HEK293 (cell line): Measurements from ENCODE around the gene COA8.
A peak's percentile ranks its signal among the peaks of the same experiment; 100 is the strongest.

Experiments
- CTCF ChIA-PET: fragments of 350-600 bp; formaldehyde crosslinking; extraction: SDS; loops from one replicate; lab custom pipeline; 2021; ENCODE audit warnings: antibody characterized with exemption; lab: Yijun Ruan, JAX
- POLR2A ChIA-PET: fragments of 300-600 bp; formaldehyde crosslinking; extraction: SDS; loops from one replicate; lab custom pipeline; 2020; ENCODE audit warnings: antibody characterized with exemption, inconsistent platforms; lab: Yijun Ruan, JAX
- H3K27ac ChIP-seq: fragments of 200-500 bp; sonication (Bioruptor generic); 2 replicates; pipeline ENCODE4 v1.5.1; 2014; ENCODE audit warnings: low read depth, low read length, control low read depth, inconsistent platforms; ENCODE audit errors: extremely low read depth
- H3K36me3 ChIP-seq, 2 experiments: fragments of 200-500 bp in 1 of 2; sonication (Bioruptor generic) in 1 of 2; 1 replicate in 1 of 2; 2 replicates in 1 of 2; pipeline ENCODE4 v1.5.1; 2014 to 2017; ENCODE audit warnings: inconsistent platforms in 2 of 2, low read length in 2 of 2; ENCODE audit not compliant: control insufficient read depth in 2 of 2, insufficient read depth in 1 of 2
- H3K4me1 ChIP-seq: fragments of 200-500 bp; sonication (Bioruptor generic); 2 replicates; pipeline ENCODE4 v1.5.1; 2014; ENCODE audit warnings: mild to moderate bottlenecking, low read length, inconsistent platforms; ENCODE audit not compliant: control insufficient read depth, insufficient read depth
- H3K4me3 ChIP-seq: 2 replicates; pipeline ENCODE4 v1.5.1; 2011; ENCODE audit warnings: low read depth, mild to moderate bottlenecking, control low read depth, low read length, moderate library complexity
- H3K9me3 ChIP-seq: fragments of 200-500 bp; sonication (Bioruptor generic); 2 replicates; pipeline ENCODE4 v1.5.1; 2014; ENCODE audit warnings: low read depth, low read length, inconsistent platforms; ENCODE audit not compliant: control insufficient read depth, insufficient read depth
- EGR2 ChIP-seq: fragments of 450-650 bp; formaldehyde crosslinking; IDR thresholded peaks from 2 replicates; pipeline ENCODE4 v1.5.1; 2016; ENCODE audit warnings: low read depth, missing biosample characterization, missing genetic modification characterization
- GLIS2 ChIP-seq: fragments of 450-650 bp; formaldehyde crosslinking; IDR thresholded peaks from 2 replicates; pipeline ENCODE4 v1.5.1; 2016; ENCODE audit warnings: missing biosample characterization, missing genetic modification characterization
- HIC1 ChIP-seq: fragments of 450-650 bp; formaldehyde crosslinking; IDR thresholded peaks from 2 replicates; pipeline ENCODE4 v1.5.1; 2016; ENCODE audit warnings: missing biosample characterization, missing genetic modification characterization
- KLF1 ChIP-seq: fragments of 450-650 bp; formaldehyde crosslinking; IDR thresholded peaks from 2 replicates; pipeline ENCODE4 v1.5.1; 2016; ENCODE audit warnings: missing biosample characterization, missing genetic modification characterization
- PRDM4 ChIP-seq: fragments of 450-650 bp; formaldehyde crosslinking; IDR thresholded peaks from 2 replicates; pipeline ENCODE4 v1.5.1; 2017; ENCODE audit warnings: missing biosample characterization, missing genetic modification characterization
- SP2 ChIP-seq: fragments of 450-650 bp; formaldehyde crosslinking; IDR thresholded peaks from 2 replicates; pipeline ENCODE4 v1.5.1; 2016; ENCODE audit warnings: missing biosample characterization, missing genetic modification characterization
- ZBTB8A ChIP-seq: fragments of 450-650 bp; formaldehyde crosslinking; IDR thresholded peaks from 2 replicates; pipeline ENCODE4 v1.5.1; 2016; ENCODE audit warnings: missing biosample characterization, missing genetic modification characterization
- ZFHX2 ChIP-seq: fragments of 450-650 bp; formaldehyde crosslinking; conservative IDR thresholded peaks from 2 replicates; pipeline ENCODE4 v1.5.1; 2016; ENCODE audit warnings: missing biosample characterization, missing genetic modification characterization
- ZFP3 ChIP-seq: fragments of 450-650 bp; formaldehyde crosslinking; IDR thresholded peaks from 2 replicates; pipeline ENCODE4 v1.5.1; 2016; ENCODE audit warnings: low read depth, missing biosample characterization, missing genetic modification characterization
- ZNF121 ChIP-seq: fragments of 450-650 bp; formaldehyde crosslinking; IDR thresholded peaks from 2 replicates; pipeline ENCODE4 v1.5.1; 2016; ENCODE audit warnings: missing biosample characterization, missing genetic modification characterization
- ZNF26 ChIP-seq: fragments of 450-650 bp; formaldehyde crosslinking; IDR thresholded peaks from 2 replicates; pipeline ENCODE4 v1.5.1; 2016; ENCODE audit warnings: missing biosample characterization, missing genetic modification characterization
- ZNF341 ChIP-seq: fragments of 450-650 bp; formaldehyde crosslinking; IDR thresholded peaks from 2 replicates; pipeline ENCODE4; 2016; ENCODE audit warnings: low read depth, missing biosample characterization, missing genetic modification characterization
- ZNF560 ChIP-seq: fragments of 450-650 bp; formaldehyde crosslinking; IDR thresholded peaks from 2 replicates; pipeline ENCODE4 v1.5.1; 2017; ENCODE audit warnings: missing biosample characterization, missing genetic modification characterization, borderline replicate concordance
- ZNF600 ChIP-seq: fragments of 450-650 bp; formaldehyde crosslinking; IDR thresholded peaks from 2 replicates; pipeline ENCODE4 v1.5.1; 2016; ENCODE audit warnings: missing biosample characterization, missing genetic modification characterization
- ZNF837 ChIP-seq: fragments of 450-650 bp; formaldehyde crosslinking; IDR thresholded peaks from 2 replicates; pipeline ENCODE4 v1.5.1; 2016; ENCODE audit warnings: missing biosample characterization, missing genetic modification characterization

COA8 gene

GRCh38 chr14:103537175-103537990 is 25.4 kb upstream of the COA8 start:
- CTCF ChIA-PET, result interaction anchor here (0.6 kb wide), 1 partner anchor 369 kb away, joined by 3 read pairs; no protein-coding TSS in a partner anchor
- TF ChIP-seq ZNF341 (tag by site-specific recombination), result peak; percentile 24; the same call in 1 of the 2 replicates
- no peak for TF ChIP-seq ZNF26 (tag by site-specific recombination)
- TF ChIP-seq KLF1, result peak; percentile 96
- TF ChIP-seq ZNF600 (tag by site-specific recombination), result 0 out of 2 replicates have a peak, but pooled peaks have one; percentile 40
- 0 out of 2 replicates have a peak, but pooled peaks have one; percentile 18 for TF ChIP-seq GLIS2 (tag by site-specific recombination)
- H3K9me3 ChIP-seq, result no peaks in the 10 kb centered on the region
- POLR2A ChIA-PET, result interaction anchor here (0.6 to 1.2 kb wide), 3 partner anchors 16 to 436 kb away, joined by 3 to 5 read pairs (median 4); no protein-coding TSS in a partner anchor
- no peak overlapping the region for H3K27ac ChIP-seq
- H3K36me3 ChIP-seq, result peaks cover 0 to 9% of the 10 kb centered on the region in 2 experiments; a peak in 1 of 3 replicates
- 0 out of 2 replicates have a peak, but pooled peaks cover 5% of the 10 kb centered on the region for H3K4me1 ChIP-seq
- no peak overlapping the region for H3K4me3 ChIP-seq

- Histone ChIP-seq H3K9me3 (no peaks in the 10 kb centered on the region), H3K4me3 (no peak overlapping the region), H3K27ac (no peak overlapping the region), H3K36me3 (peaks cover 0 to 7% of the 10 kb centered on the region in 2 experiments; a peak in 1 of 3 replicates), H3K4me1 (0 out of 2 replicates have a peak, but pooled peaks cover 5% of the 10 kb centered on the region)
- TF ChIP-seq PRDM4 (tag by site-specific recombination), result no peak
- no peak for TF ChIP-seq ZFP3 (tag by site-specific recombination)
- TF ChIP-seq ZNF121 (tag by site-specific recombination), result no peak
- no peak for TF ChIP-seq ZNF837 (tag by site-specific recombination)
- TF ChIP-seq ZBTB8A (tag by site-specific recombination), result 0 out of 2 replicates have a peak, but pooled peaks have one; percentile 27
- TF ChIP-seq ZFHX2 (tag by site-specific recombination), result peak; percentile 79
- TF ChIP-seq ZNF560 (tag by site-specific recombination), result no peak
- TF ChIP-seq SP2, result peak; percentile 38
- peak; percentile 61 for TF ChIP-seq EGR2 (tag by site-specific recombination)
- peak; percentile 51; the same call in 1 of the 2 replicates for TF ChIP-seq HIC1 (tag by site-specific recombination)
- ChIA-PET CTCF (interaction anchor here (1.3 kb wide), 1 partner anchor 20 kb away, joined by 3 read pairs; no protein-coding TSS in a partner anchor), POLR2A (interaction anchor here (0.7 to 4.9 kb wide), 3 partner anchors 16 to 20 kb away, joined by 3 to 24 read pairs (median 3); partner anchors contain the start of gene CKB)
Observed at GRCh38 chr14:103538291-103539055, 24.3 kb upstream of the COA8 start.
